VCaP (cell line): Measurements from ENCODE around the gene MSTN.
"Not testable (repeated sequence)": the region's sequence is repeated elsewhere in the genome, so short reads cannot be mapped to it uniquely, and the experiment has no call there.

Experiments
- H3K27ac ChIP-seq: fragments of 450-650 bp; 2 replicates; pipeline ENCODE4 v1.5.1; 2017
- TF ChIP-seq, protein P1 (sequence below): fragments of 450-650 bp; conservative IDR thresholded peaks from 2 replicates; pipeline ENCODE4 v1.5.1; 2017; ENCODE audit warnings: mild to moderate bottlenecking, moderate library complexity

The MSTN gene

GRCh38 chr2:190050001-190050400 is 12.5 kb downstream of the MSTN start:
- no peak overlapping the region for H3K27ac ChIP-seq
- TF ChIP-seq, protein P1, sequence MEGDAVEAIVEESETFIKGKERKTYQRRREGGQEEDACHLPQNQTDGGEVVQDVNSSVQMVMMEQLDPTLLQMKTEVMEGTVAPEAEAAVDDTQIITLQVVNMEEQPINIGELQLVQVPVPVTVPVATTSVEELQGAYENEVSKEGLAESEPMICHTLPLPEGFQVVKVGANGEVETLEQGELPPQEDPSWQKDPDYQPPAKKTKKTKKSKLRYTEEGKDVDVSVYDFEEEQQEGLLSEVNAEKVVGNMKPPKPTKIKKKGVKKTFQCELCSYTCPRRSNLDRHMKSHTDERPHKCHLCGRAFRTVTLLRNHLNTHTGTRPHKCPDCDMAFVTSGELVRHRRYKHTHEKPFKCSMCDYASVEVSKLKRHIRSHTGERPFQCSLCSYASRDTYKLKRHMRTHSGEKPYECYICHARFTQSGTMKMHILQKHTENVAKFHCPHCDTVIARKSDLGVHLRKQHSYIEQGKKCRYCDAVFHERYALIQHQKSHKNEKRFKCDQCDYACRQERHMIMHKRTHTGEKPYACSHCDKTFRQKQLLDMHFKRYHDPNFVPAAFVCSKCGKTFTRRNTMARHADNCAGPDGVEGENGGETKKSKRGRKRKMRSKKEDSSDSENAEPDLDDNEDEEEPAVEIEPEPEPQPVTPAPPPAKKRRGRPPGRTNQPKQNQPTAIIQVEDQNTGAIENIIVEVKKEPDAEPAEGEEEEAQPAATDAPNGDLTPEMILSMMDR, result no peak

DNA sequence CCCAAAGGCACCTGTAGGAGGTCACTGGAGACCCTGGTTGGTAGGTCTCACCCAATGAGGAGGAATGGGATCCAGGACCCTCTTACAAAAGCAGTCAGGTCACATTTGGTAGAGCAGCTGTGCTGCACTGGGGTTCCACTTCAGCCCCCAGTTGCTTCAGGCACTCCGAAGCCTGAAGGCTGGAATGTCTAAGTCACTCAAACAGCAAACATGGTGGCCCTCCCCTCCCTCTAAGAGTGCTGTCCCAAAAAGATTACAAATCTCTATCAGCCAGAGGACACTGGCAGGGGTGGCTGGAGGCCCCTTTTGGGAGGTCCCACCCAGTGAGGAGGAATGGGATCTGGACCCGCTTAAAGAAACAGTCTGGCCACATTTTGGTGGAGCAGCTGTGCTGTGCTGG is 17.7 kb downstream of the MSTN start:
- TF ChIP-seq, protein P1, result no peak
- no peak overlapping the region for H3K27ac ChIP-seq

DNA sequence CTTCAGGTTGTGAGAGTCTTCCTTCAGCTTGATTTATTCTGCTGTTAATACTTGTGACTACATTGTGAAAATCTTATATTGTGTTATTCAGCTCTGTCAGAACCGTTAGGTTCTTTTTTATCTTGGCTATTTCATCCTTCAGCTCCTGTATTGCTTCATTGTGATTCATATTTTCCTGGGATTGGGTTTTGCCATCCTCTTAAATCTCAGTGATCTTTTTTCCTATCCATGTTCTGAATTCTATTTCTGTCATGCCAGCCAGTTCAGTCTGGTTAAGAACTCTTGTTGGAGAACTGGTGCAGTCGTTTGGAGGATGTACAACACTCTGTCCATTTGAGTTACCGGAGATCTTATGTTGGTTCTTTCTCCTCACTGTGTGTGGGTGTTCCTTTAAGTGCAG is 19.1 kb downstream of the MSTN start:
- TF ChIP-seq, protein P1, result no peak
- H3K27ac ChIP-seq, result no peak overlapping the region

DNA sequence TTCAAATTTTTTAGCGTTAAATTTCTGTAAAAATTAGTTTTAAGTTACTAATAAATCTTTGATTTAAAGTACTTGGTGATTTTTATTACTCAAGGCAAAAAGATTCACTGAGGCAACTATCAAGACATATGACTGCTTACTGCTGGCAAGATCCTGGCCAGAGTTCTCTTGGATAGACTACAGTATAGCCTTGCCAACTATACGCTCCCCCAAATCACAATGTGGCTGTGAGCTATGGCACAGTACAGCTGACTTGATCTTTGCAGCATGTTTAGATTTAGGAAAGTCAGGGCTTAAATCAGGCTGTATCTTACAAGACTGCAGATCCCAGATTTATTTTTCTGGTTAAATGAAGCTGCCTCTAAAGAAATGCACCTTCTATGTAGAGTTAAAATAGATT is 26.5 kb downstream of the MSTN start:
- no peak overlapping the region for H3K27ac ChIP-seq
- TF ChIP-seq, protein P1, result no peak

DNA sequence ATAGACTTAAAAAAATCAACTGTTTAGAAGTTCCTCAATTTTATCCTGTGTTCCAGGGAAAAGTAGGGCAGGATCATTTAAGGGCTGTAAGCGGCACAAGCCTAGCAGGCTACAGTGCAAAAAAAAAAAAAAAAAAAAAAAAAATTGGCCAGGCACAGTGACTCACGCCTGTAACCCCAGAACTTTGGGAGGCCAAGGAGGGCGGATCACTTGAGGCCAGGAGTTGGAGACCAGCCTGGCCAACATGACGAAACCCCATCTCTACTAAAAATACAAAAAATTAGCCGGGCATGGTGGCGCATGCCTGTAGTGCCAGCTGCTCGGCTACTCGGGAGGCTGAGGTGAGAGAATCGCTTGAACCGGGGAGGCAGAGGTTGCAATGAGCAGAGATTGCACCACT is 28.1 kb downstream of the MSTN start:
- H3K27ac ChIP-seq, result not testable (repeated sequence)

GRCh38 chr2:190031969-190032618 is 30.4 kb downstream of the MSTN start:
- TF ChIP-seq, protein P1, result no peak
- no peak overlapping the region for H3K27ac ChIP-seq

GRCh38 chr2:190023860-190024259 is 38.7 kb downstream of the MSTN start:
- TF ChIP-seq, protein P1, result peak; percentile 68
- H3K27ac ChIP-seq, result no peak overlapping the region

DNA sequence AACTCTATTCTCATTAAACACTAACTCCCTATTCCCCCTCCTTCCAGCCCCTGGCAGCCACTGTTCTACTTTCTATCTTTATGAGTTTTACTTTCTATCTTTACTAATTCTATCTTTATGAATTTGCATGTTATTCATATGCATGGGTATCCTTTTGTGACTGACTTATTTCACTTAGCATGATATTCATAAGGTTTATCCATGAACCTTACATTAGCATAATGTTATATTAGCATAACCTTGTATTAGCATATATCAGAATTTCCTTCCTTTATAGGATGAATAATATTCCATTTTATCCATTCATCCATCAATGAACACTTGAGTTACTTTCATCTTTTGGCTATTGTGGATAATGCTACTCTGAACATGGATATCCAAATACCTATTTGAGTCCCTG is 41.8 kb downstream of the MSTN start:
- TF ChIP-seq, protein P1, result no peak
- H3K27ac ChIP-seq, result no peak overlapping the region
